Panc1 (cell line): Measurements from ENCODE around the gene LYPLA2.

Source experiments
- POLR2AphosphoS5 ChIP-seq: IDR thresholded peaks from 2 replicates; pipeline ENCODE4 v1.6.1; 2012; ENCODE audit warnings: mild to moderate bottlenecking, low read depth, low read length, moderate library complexity
- REST ChIP-seq, 2 experiments: IDR thresholded peaks; 2 replicates each; pipeline ENCODE4 v1.6.1; 2011 to 2012; ENCODE audit warnings: low read depth in 2 of 2, control low read depth in 1 of 2, low read length in 1 of 2, mild to moderate bottlenecking in 1 of 2, moderate library complexity in 1 of 2; ENCODE audit not compliant: insufficient read depth in 1 of 2
- TCF7L2 ChIP-seq: IDR thresholded peaks from 2 replicates; pipeline ENCODE4 v1.6.1; 2011; ENCODE audit warnings: mild to moderate bottlenecking, low read depth, low read length, inconsistent platforms
- TF ChIP-seq, protein P1 (sequence below): fragments of 450-650 bp; IDR thresholded peaks from 2 replicates; pipeline ENCODE4 v1.5.1; 2017; ENCODE audit warnings: mild to moderate bottlenecking

DNA sequence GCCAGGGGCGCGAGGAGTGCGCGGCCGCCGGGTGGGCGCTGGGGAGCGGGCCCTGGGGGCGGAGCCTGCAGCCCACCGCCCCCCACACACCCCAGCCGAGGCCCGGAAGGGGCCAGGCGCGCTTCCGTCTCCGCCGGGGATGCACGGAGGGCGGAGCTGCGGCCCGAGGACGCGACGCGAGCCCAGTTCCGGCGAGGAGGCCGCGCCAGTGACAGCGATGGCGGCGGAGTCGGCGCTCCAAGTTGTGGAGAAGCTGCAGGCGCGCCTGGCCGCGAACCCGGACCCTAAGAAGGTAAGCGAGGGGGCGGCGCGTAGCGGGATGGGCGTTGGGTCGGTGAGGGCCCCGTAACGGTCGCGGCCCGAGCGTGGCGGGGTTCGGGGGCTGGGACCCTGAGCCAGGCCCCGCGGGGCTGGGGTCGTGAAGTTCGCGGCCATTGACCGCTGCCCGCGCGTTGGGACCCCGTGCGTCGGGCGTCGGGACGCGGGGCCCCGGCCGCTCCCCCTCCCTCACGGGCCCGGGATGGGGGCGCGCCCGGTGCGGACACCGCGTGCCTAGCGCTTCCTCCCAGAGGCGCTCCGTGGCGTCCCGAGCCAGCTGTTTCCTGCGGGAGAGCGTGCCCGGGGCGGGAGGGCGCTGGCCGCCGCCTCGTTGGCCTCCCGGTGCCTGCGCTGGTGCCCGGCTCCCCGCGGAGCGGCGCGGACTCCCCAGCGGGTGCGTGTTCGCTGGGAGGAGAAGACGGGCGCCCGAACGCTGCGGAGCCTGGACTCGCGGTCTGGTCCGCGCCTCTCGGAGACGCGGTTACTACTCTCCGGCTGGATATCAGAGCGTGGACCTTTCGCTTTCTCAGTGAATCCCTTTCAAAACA, 47.4 kb upstream of the LYPLA2 start, which contains the start of gene ELOA:
- TF ChIP-seq POLR2AphosphoS5 (peak; percentile 87), TCF7L2 (no peak), REST (IDR thresholded peaks at IDR 0.05; ENCODE audit: insufficient read depth in 1 of 2, low read depth in 2 of 2, low read length in 1 of 2) (0 out of 4 replicates have a peak, but pooled peaks of 1 of the 2 experiments have one; percentile 12)
- TF ChIP-seq, protein P1, sequence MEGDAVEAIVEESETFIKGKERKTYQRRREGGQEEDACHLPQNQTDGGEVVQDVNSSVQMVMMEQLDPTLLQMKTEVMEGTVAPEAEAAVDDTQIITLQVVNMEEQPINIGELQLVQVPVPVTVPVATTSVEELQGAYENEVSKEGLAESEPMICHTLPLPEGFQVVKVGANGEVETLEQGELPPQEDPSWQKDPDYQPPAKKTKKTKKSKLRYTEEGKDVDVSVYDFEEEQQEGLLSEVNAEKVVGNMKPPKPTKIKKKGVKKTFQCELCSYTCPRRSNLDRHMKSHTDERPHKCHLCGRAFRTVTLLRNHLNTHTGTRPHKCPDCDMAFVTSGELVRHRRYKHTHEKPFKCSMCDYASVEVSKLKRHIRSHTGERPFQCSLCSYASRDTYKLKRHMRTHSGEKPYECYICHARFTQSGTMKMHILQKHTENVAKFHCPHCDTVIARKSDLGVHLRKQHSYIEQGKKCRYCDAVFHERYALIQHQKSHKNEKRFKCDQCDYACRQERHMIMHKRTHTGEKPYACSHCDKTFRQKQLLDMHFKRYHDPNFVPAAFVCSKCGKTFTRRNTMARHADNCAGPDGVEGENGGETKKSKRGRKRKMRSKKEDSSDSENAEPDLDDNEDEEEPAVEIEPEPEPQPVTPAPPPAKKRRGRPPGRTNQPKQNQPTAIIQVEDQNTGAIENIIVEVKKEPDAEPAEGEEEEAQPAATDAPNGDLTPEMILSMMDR = no peak
